Stimulated activated CD8-positive, alpha-beta memory T cell treated with anti-CD3 and anti-CD28 coated beads, Interleukin-15, amount 100 ng/mL, for 24 hours (primary cell): ENCODE measurements around the gene ASAH2.
"Not testable (repeated sequence)": the region's sequence is repeated elsewhere in the genome, so short reads cannot be mapped to it uniquely, and the experiment has no call there.

Experiments
- DNase-seq: peaks from one replicate; pipeline ENCODE4 v3.0.0-alpha.2; 2020; ENCODE audit warnings: low read depth

Gene ASAH2

GRCh38 chr10:50254479-50254878, 3.2 kb upstream of the ASAH2 start:
- DNase-seq, result no peak

DNA sequence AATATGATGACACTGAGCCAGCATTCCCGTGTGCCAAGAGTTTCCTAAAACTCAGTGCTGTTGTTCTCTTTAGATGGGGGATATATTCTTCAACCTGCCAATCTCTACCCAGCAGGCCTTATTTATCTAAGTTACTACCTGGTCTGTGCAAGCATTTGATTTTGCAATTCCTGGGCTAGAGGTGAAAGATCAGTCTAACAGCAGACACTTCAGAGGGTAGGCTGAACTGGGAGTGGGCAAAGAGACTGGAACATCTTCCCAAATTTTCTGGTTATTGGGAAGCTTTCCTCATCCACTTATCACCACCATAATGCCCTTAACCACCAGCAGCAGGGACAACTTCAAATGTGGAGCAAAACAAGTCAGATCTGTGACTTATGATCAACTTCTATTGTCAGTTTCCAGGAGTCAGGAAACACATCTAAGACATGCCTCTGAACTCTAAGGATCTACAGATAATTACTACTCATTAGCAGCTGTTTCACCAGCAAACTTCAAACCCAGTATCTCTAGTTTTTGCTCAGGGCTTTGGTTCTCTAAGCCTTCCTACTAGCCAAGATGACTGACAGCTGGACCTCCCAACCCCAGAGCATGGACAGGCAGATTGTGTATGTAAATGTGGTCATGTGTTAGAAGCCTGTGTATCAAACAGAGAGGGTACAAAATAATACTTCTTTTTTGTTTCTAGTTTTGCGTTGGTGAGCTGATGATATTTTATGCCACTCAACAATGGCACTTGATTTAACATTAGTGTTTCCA, 1.0 kb downstream of the ASAH2 start:
- no peak for DNase-seq

- no peak for DNase-seq
Measured at GRCh38 chr10:50248598-50248997, 2.7 kb downstream of the ASAH2 start.

- DNase-seq, result no peak
Measured at GRCh38 chr10:50248062-50248461, 3.3 kb downstream of the ASAH2 start.

DNA sequence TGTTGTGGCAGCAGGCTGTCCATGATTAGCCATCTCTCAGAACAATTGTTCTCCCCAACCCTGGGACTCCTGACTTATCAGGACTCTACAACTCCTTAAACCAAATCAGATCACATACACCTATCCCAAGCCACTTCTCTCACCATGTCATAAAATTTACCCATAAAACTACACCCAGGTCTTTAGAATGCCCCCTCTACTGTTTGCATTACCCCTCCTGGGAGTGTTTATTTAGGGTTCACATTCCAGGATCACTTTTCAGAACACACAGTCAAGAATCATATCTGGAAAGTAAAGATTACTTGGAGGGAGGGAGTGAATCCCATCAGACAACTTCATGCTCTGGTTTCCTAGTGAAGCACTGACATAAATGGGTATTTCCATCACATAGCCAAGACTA, 7.1 kb downstream of the ASAH2 start:
- DNase-seq, result no peak

GRCh38 chr10:50242777-50243176, 8.5 kb downstream of the ASAH2 start:
- no peak for DNase-seq

GRCh38 chr10:50241478-50241877, 9.8 kb downstream of the ASAH2 start:
- not testable (repeated sequence) for DNase-seq

GRCh38 chr10:50234486-50234885, 16.8 kb downstream of the ASAH2 start:
- no peak for DNase-seq

DNA sequence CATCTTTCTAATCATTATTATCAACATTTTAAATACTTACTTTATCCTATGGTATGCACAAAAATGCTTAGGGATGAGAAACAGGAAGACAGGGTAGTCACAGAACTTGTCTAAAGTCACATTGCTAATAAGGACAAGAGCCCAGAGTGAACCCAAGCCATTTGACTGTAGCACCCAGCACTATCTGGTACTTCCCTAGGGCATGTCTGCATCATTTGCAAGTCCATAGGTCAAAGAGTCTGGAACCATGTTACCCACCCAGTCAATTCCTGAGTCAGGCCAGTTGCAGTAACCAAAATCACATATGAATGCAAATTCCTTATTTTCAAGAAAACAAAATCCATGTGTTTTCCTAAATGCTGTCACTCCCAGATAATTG, 19.1 kb downstream of the ASAH2 start:
- DNase-seq, result no peak

DNA sequence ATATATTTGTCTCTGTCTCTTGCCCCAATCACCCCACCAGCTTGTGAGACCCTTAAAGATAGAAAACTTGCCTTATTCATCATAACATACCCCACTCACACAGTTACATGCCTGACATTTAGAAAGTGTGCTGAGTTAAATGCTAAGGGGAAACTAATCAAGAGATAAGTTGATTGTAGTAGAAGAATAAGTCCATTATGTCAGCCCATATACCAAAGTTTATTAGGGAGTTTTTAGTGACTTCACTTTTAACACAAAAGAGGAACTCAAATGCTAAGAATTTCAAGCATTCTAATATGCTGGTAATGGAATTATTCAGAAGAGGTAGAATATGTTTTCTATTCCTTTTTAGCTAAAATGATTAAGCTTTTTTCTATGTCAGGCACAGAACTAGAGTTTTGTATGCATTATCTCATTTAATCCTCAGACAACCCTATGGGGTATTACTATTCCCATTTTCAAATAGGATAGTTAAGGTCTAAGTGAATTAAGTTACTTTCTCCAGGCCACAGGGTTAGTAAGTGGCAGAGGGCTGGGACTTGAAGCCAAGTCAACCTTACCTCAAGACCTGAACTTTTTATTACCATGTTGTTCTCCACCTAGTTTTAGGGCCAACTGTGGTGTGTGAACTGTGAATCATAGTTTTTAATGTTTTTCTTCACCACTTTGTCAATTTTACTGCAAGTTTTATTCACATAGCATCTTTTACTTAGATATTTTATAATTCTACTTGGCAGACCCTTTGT, 19.6 kb downstream of the ASAH2 start:
- no peak for DNase-seq

GRCh38 chr10:50229460-50229859, 21.9 kb downstream of the ASAH2 start:
- no peak for DNase-seq

GRCh38 chr10:50228672-50229071, 22.6 kb downstream of the ASAH2 start:
- no peak for DNase-seq

GRCh38 chr10:50226610-50227009, 24.7 kb downstream of the ASAH2 start:
- no peak for DNase-seq

DNA sequence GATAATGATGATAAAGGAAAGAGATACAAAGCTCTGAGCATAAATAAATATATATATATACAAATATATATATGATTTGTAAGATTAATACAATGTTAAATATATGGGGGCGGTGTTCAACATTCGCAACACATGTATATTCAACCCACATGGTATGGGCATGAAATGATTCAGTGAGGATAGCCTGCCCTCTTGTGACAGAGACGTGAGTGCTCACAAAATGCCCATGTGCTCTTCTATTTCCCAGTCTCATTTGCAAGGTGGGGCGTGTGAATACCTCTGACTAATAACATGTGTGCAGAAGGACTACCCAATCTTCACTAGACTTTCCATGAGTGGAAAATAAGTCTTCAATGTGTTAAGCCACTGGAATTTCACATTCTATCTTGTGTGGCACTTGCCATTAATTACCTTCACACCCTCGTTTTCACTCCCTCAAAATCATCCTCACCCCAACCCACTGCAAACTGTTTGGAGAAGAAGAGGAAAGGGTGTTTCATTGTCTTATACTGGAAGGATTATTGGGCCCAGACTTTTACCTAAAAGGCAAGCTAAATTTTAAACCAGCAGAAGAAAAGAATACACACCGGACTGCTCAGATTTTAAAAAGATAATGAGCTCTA, 26.9 kb downstream of the ASAH2 start:
- no peak for DNase-seq

DNA sequence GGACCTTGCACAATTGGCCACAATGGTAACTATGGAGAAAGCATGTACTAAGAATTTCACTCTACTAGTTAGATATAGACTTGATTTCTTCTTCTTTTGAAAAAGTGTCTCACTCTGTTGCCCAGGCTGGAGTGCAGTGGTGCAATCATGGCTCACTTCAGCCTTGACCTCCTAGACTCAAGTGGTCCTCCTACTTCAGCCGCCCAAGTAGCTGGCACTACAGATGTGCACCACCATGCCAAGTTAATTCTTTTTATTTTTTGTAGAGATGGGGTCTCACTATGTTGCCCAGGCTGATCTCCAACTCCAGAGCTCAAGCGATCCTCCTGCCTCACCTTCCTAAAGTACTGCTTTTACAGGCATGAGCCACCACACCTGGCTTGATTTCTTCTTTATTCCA, 29.1 kb downstream of the ASAH2 start:
- DNase-seq, result no peak

DNA sequence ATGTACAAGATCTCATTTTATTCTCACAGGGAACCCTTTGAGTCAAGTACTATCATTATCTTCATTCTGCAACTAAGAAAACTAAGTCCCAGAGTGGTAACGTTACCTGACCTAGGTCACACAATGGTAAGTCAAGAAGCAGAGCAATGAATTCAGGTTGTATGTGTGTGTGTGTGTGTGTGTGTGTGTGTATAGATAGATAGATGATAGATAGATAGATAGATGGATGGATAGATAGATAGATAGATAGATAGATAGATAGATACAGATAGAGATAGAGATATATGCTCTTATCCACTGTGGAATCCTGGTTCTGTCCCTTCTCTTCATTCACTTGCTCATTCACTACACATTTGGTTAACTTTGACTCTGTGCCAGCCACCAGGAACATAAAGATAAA, 29.8 kb downstream of the ASAH2 start:
- DNase-seq, result no peak

GRCh38 chr10:50219646-50220045, 31.7 kb downstream of the ASAH2 start:
- no peak for DNase-seq

DNA sequence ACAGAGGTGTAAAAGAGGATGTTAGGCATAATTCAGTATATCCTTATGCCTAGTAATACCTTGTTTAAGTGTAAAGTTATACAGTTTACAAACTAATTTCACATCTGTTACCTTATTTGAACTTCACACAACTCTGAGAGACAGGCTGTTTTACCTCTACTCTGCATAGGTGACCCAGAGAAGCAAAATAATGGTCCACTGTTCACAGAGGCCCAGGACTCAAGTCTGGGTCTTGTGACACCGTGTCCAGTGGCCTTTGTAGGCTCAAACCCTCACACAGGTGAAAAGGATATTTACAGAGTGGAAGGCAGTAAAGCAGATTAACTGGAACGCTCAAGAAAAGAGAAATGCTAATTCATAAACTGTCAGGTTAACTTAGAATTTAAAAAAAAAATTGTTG, 32.1 kb downstream of the ASAH2 start:
- no peak for DNase-seq

DNA sequence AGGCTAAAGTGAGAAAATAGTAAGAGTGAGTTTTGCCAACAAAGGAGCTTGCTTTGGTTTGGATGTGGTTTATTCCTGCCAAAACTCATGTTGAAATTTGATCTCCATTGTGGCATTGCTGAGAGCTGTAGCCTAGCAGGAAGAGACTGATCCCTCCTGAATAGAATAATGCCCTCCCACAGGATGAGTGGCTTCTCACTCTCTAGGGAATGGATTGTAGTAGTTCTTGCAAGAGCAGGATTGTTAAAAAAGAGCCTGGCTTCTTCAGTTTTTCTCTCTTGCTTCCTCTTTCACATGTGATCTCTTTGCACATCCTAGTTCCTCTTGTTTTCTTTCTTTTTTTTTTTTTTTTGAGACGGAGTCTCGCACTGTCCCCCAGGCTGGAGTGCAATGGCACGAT, 34.4 kb downstream of the ASAH2 start:
- no peak for DNase-seq

GRCh38 chr10:50216418-50216817, 34.9 kb downstream of the ASAH2 start:
- no peak for DNase-seq

DNA sequence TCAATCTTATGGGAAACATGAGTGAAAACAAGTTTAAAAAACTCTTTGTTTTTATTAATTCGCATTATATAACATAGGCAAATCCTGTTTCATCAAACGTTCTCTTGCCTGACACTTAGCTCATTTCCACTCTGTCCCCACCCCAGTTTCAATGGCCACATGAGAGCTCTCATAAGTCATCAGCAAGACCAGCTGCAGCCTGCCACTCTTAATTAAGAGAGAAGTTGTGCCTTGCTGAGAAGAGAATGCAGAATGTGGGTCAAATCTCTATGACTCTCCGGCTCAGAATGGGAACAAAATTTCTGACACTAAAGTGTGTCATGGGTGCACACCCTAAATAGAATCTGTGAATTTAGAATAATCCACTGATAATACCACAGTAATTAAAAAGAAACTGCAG, 39.6 kb downstream of the ASAH2 start:
- no peak for DNase-seq

DNA sequence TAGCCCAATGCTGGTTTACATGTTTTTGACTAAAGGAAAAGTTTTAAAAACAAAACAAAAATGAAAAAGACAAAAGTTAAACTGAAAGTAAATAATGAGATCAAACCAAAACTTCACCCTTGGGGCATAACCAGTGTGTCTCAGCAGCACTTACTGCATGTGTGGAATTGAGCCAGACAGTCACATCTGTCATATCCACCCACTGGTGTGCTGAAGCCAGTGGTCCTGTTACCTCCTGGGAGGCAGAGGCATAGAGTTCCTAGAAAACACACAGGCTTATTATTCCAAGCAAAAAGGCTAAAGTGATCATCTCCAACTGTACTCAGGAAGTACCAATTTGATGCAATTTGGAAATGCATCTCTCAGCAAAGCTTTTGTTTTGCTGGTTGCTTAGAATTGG, 40.4 kb downstream of the ASAH2 start:
- DNase-seq, result no peak
